ENCODE measurements around the gene ESR1. TPM values are rescaled to one million over a fixed set of nuclear protein-coding genes. Genes with fewer than 3 reads are reported as not detected.
"Not testable (repeated sequence)": the region's sequence is repeated elsewhere in the genome, so short reads cannot be mapped to it uniquely, and the experiment has no call there.

Gene ESR1
- total RNA-seq, 4 donors from 2014 or later, result 0.13 to 7.4 TPM; not detected in 2

GRCh38 chr6:151958332-151958731 is 150.8 kb downstream of the ESR1 start:
- no peak overlapping the region for H3K4me3 ChIP-seq
- no peak overlapping the region for H3K27ac ChIP-seq
- H3K4me1 ChIP-seq, result no peaks in the 10 kb centered on the region
- TF ChIP-seq CTCF (IDR thresholded peaks at IDR 0.05) (no peak), POLR2A (IDR thresholded peaks at IDR 0.05) (no peak)
- H3K9me3 ChIP-seq, result no peaks in the 10 kb centered on the region
- DNase-seq, result no peak
- H3K27me3 ChIP-seq, result no peaks in the 10 kb centered on the region
- H3K36me3 ChIP-seq, result no peaks in the 10 kb centered on the region

DNA sequence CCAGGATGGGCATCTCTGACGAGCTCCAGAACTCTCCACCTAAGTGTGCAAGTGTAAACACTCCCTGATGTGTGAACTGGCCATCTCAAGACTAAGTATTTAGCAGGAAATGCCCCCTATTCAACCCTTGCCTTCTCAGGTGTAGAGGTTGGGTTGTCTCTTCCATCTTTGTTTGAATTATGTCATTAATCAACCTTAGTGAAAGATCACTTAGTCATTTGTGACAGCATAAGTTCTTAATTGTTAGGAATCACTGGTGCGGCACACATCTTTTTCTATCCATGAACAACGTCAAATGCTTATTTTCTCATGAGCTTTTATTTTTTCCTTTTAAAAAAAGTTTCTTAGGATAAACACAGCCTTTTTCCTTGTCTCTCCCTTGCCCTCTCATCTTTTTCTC is 151.6 kb downstream of the ESR1 start:
- Histone ChIP-seq H3K9me3 (no peaks in the 10 kb centered on the region), H3K4me3 (no peak overlapping the region), H3K36me3 (no peaks in the 10 kb centered on the region), H3K27ac (no peak overlapping the region), H3K27me3 (no peaks in the 10 kb centered on the region), H3K4me1 (no peaks in the 10 kb centered on the region)
- no peak for DNase-seq
- TF ChIP-seq CTCF (IDR thresholded peaks at IDR 0.05) (no peak), POLR2A (IDR thresholded peaks at IDR 0.05) (no peak)

- Histone ChIP-seq H3K27ac (no peak overlapping the region), H3K4me1 (no peaks in the 10 kb centered on the region), H3K36me3 (no peaks in the 10 kb centered on the region), H3K9me3 (no peaks in the 10 kb centered on the region), H3K4me3 (no peak overlapping the region), H3K27me3 (no peaks in the 10 kb centered on the region)
- no peak for TF ChIP-seq POLR2A (IDR thresholded peaks at IDR 0.05)
- TF ChIP-seq CTCF (IDR thresholded peaks at IDR 0.05), result no peak
- DNase-seq, result no peak
These were observed 154.3 kb downstream of the ESR1 start for GRCh38 chr6:151961809-151962208.

DNA sequence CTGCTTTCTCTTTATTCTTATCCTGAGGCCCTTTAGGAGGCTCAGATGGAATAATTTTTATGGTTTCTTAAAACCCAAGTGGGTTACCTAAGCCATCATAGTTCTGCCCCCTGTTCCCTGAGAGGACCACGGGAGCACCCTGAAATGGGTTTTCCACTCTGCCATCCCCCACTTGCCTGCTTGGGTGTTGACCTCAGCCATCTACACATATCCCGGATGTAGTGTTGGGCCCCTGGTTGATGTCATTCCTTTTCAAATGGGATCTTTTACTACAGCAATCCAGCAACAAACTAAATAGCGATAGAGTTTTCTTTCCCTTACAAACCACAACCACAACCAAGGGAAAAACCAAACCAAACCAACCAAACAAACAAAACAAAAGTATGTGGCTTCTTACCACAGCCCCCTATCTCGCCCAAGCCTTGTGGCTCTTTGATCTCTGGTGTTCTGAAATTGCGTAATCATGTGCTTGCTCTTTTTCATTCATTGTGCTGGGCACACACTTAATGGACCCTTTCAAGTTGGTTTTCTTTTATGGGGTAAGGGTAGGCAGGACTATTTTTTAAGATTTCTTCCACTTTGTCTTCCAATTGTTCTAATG is 154.9 kb downstream of the ESR1 start:
- Histone ChIP-seq H3K27ac (no peak overlapping the region), H3K4me3 (no peak overlapping the region), H3K36me3 (no peaks in the 10 kb centered on the region), H3K27me3 (no peaks in the 10 kb centered on the region), H3K4me1 (no peaks in the 10 kb centered on the region), H3K9me3 (no peaks in the 10 kb centered on the region)
- no peak for TF ChIP-seq CTCF (IDR thresholded peaks at IDR 0.05)
- no peak for TF ChIP-seq POLR2A (IDR thresholded peaks at IDR 0.05)
- DNase-seq, result no peak

- no peaks in the 10 kb centered on the region for H3K9me3 ChIP-seq
These were observed 155.5 kb downstream of the ESR1 start for GRCh38 chr6:151963001-151963400.

GRCh38 chr6:151964412-151964811 is 156.9 kb downstream of the ESR1 start:
- H3K36me3 ChIP-seq, H3K27me3 ChIP-seq: not testable (repeated sequence)

More at GRCh38 chr6:151963001-151963400, 155.5 kb downstream of the ESR1 start:
- Histone ChIP-seq H3K27me3 (no peaks in the 10 kb centered on the region), H3K4me3 (no peak overlapping the region), H3K4me1 (no peaks in the 10 kb centered on the region), H3K27ac (no peak overlapping the region), H3K36me3 (no peaks in the 10 kb centered on the region)
- TF ChIP-seq POLR2A (IDR thresholded peaks at IDR 0.05) (no peak), CTCF (IDR thresholded peaks at IDR 0.05) (no peak)
- DNase-seq, result no peak

More at GRCh38 chr6:151964412-151964811, 156.9 kb downstream of the ESR1 start:
- DNase-seq, H3K27ac ChIP-seq, H3K9me3 ChIP-seq, H3K4me1 ChIP-seq, H3K4me3 ChIP-seq: not testable (repeated sequence)
